T-helper 9 cell (primary cell): ENCODE results near the gene ZDHHC17.

Experiments
- DNase-seq: peaks from one replicate; pipeline ENCODE4 v3.0.0-alpha.2; 2020

The ZDHHC17 gene

DNA sequence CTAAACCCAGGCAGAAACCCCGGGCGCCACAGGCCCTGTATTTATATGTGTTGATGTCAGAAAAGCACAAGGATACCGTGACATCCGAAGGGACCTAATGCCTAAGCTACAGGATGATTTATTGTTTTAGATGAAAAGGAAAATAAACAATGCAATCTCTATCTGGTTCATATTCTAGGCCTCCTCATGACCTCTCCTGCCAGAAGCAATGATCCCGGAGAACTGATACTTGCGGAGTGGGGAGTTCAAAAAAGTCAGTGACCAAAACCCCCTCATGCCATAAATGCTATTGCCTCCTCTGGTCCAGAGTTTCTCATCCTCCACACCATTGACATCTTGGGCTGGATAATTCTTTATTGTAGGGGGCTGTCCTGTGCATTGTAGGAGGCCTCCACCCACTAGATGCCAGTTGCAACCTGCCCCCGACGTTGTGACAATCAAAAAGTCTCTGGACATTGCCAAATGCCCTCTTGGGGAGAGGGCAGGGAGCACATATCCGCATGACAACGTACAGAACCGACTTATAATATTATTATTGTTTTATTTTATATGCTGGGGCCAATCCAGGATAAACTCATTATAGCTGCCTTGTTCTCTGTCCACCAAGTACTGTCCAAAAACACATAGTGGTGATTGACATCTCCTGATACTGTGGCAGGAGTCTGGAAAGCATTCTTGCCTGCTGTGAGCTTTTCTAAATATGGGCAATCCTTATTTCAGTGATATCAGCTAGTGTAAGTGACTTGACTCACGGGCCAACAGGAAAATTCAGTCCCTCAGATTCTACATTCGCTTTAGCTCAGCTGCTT is 116.0 kb downstream of the ZDHHC17 start:
- DNase-seq = no peak

DNA sequence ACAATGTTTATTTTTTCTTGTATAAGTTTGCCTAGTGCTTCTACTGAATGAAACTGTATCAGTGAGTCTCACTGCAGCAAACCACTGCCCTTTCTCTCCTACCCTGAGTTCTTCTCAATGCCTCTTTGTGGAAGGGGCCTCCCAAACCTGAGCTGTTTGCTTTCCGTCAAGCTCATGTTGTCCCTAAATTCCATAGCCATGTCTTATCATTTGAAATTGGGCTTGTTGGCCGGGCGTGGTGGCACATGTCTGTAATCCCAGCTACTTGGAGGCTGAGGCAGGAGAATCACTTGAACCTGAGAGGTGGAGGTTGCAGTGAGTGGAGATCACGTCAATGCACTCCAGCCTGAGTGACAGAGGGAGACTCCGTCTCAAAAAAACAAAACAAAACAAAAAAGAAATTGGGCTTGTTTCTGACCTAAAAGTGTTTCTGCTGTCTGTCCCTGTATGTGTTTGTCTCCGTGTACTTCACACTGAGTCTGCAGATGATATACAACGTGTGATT is 116.7 kb downstream of the ZDHHC17 start:
- DNase-seq = no peak

DNA sequence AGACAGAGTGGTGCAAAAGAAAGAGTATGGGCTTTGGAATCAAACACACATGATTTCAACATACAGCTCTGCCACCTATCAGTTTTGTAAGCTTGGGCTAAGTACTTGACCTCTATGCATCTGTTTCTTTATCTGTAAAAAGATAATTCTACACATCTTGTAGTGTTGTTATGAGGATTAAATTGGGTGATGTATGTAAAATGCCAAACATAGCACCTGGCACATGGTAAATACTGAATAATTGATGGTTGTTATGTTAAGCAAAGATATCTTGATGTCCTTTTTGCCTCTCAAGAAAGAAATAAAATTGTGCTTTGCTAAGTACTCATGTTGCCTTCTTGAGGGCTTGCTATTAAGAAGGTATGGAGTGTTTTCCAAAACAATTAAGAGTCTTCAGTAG is 117.2 kb downstream of the ZDHHC17 start:
- no peak for DNase-seq

DNA sequence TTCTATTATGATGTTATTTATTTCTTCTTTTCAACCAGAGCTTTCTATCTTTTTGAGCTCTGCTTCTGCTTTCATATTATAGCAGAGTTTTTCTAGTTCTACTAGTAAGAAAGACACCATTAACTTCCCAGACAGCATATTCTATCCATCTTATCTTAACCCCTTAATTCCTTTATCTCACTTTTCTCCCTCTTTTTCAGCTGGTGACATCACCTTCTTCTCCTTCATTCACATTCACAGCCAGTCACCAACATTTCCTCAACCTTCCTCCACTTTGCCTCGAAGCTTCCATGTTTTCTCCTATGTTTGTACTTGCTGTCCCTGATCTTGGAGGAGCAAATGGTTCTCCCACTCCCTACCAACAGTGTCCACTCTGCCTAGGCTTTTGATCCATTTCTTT is 118.5 kb downstream of the ZDHHC17 start:
- no peak for DNase-seq

DNA sequence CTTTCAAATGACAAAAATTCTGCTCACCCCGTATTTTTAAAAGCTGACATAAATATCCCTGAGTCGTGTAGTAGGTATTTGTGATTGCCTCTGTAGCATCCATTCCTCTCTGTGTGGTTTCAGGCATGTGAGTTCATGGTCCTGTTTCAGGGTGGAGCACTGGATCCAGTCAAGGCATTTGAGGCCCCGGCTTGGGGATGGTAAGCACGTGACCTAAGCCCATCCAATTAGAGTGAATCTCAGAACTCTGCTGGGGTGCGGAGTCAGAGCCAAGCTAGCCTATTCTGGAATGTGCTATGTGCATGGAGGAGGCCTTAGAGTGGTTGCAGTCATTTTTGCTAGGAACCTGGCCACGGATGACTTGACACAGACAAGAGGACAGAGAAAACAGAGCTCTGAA is 119.2 kb downstream of the ZDHHC17 start:
- no peak for DNase-seq

DNA sequence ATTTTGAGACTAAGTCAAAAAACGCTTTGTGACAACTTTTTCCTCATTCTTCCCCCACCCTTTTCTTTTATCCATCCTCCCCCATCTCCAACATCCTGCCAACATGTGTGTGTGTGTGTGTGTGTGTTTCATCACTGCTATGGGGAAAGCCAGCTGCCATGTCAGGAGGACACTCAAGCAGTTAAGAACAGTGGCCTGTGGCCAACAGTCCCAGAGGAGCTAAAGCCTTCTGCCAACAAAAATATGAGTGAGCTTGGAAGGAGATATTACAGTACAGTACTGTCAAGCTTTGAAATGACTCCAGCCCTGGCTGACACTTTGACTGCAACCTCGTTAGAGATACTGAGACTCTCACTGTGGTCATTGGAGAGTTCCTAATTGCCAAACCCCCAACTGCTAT is 119.9 kb downstream of the ZDHHC17 start:
- no peak for DNase-seq

DNA sequence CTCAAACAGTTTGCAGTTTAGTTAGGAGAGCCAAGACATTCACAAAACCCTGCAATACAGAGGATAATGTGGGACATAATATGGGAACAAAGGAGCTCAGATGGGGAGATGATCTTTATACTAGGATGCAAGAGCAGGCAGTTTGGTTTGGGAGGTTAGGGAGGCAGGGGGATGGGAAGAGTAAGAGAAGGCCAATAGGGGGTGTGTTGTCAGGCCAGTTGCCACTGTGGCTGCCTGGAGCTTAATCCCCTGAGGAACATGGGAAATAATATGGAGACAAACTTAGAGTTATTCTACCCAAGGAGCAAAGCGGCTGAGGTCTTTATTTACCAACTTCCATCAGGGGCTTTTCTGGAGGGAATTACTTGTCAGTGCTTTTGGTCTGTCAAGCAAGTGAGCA is 124.9 kb downstream of the ZDHHC17 start:
- no peak for DNase-seq

DNA sequence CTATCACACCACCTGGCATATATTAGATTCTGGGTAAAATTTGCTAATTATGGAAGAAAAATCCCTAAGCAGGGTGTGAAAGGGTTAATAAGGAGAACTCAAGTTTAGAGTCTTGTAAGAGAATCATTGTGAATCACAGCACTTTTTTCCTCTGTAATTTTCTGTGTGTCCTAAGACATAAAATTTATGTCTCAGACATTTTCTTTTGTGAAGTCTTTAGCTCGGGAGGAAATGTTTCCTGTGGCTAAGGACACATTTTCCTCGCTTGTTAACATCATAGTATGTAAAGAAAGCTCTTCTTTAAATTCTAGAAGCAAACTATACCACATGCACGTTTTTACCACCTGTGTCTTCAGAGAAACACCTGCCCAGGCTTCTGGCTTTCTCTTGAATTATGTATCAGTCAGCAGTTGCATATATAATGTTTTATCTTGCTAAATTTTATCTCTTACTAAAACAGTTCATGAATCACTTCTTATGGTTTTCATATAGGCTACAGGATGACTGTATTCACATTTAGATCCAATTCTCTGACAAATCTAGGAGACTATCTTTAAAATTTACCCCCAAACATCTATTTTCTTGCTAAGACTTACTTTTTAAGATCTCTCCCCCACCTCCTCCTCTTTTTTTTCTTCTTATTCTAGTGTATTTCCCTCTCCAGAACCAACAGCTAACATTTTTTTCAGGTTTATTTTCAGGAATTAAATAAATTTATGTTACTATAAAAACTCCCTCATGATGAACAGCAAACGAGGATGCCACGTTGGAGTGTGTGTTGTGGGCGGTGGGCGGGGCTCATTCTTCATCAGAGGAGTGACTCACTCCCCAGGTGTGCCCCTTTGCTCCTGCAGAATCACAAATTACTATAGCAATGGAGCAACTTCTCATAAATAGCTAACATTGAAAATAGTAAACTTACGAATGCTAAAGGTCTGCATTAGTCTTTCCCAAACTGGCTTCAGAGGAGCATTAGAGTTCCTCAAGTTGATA is 126.5 kb downstream of the ZDHHC17 start:
- no peak for DNase-seq

DNA sequence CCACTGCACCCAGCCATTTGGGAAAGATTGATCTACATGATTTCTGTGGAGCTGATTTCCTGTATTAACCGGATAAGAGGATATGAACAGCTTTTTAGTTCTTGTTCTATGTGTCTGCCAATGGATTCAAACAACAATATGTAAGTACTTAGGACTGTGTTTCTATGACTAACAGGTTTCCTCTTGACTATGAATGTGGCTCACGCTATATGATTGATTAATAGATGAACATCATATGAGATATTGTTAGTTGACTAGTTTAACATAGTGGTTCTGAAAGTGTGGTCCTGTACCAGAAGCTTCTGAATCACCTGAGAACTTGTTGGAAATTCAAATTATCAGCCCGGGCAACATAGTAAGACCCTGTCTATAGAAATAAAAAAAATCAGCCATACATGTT is 127.7 kb downstream of the ZDHHC17 start:
- no peak for DNase-seq

DNA sequence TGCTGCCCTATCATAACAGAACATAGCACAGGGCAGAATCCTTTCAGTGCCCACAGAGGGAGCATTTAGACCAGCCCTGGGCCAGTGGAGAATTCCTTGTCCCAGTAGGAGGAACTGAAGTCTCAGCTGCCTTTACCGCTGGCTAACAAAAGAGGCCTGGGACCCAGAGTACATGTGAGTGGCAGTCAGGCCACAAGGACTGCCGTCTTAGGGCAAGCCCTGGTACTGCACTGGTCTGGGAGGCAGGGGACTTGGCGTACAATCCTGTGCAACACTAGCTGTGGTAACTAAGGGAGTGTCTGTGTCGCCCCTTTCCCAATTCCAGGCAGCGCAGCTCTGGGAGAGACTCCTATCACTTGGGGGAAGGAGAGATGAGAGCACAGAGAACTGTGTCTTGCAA is 131.9 kb downstream of the ZDHHC17 start:
- DNase-seq = no peak

DNA sequence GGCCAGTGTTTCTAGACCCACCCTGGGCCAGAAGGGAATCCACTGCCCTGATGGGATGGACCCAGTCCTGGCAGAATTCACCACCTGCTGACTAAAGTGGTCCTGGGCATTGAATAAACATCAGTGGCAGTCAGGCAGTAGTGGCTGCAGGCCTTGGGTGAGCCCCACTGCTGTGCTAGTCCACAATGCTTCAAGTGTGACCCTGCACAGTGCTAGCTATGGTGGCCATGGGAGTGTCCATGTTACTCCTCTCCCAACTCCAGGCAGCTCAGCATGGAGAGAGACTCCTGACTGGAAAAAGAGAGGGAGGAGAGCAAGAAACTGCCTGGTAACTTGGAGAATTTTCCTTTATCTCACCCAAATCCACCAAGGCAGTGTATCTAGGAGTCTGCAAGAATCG is 132.4 kb downstream of the ZDHHC17 start:
- DNase-seq = no peak

DNA sequence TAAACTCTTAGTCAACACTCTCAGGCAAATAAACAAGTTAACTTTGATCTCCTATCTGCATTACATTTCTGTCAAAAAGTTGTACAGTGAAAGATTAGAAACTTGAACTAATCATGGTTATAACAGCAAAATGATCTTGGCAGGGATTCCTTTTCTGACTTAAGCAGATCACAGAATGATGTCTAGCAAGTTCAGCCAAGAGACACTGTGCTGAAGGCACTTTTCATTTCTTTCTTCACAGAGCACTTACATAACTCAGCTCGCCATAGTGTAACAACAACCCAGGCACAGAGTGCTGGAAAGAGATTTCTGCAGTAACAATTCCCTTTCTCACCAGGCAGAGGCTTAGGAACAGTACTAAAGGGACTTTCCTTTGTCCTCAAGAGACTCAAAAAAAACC is 134.5 kb downstream of the ZDHHC17 start:
- no peak for DNase-seq

DNA sequence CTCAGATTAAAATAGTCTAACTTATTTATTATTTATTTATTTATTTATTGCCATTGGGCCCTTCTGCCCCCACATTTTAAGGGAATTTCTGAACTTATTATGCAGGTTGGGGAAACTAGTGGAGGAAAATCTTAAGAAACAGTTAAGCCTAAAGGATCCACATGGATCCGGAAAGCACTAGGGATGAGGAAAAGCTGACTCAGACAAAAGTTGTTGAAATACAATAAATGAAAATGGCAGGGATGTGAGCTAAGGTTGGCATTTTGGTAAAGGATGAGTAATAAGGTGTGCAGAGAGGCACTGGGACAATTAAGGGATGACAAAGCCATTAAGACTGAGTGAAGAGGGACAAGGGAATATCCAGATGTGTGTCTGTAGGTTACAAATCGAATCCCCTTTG is 135.6 kb downstream of the ZDHHC17 start:
- DNase-seq = no peak

DNA sequence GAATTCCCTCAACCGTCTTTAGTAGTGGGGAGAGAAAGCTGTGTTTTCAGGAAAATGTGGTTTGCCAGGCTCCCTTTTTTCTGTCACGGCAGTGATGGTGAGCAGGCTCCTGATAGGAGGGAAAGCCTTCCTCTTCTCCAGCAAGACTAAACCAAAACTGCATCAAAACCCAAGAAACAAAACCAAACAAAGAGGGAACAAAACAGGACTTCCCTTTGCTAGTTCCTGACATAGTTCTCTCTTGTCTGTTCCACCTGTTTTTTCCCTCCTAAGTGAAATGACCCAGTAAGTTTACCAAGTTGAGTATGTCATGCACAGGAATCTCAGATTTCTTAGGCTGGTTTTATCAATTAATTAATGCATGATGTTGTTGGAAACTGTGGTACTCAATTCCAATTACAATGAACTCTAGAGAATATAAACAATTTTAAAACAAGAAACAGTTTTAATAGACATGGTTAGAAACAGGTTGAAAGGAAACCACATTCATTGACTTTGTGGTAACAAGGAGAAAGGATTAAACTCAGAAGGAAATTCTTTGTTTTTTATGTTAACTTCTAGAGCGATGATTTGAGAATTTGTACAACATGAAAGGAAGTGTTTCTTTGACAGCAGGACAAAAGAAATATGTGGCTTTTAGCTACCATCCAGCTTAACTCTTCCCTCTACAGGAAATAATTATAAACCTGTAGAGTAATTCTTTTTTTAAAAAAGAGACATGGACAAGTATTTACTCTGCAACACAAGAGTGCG is 137.9 kb downstream of the ZDHHC17 start:
- no peak for DNase-seq
